ENCODE measurements around the gene POU2F1. TPM values are rescaled to one million over a fixed set of nuclear protein-coding genes. Genes with fewer than 3 reads are reported as not detected.

Gene POU2F1
- total RNA-seq, 2 donors from 2014 or later = 6.2 to 13.5 TPM

GRCh38 chr1:167425482-167425881, 204.8 kb downstream of the POU2F1 start:
- ATAC-seq (no peak), DNase-seq (no peak)
- WGBS, 2 donors = 92 to 99% methylated on average over 7 of the region's 7 CpGs
- H3K27ac ChIP-seq = no peak overlapping the region
- intact Hi-C loops (cut with DNase I) = no loop called here
- H3K9me3 ChIP-seq = no peaks in the 10 kb centered on the region
- no peaks in the 10 kb centered on the region for H3K27me3 ChIP-seq
- no peak overlapping the region for H3K4me3 ChIP-seq
- TF ChIP-seq CTCF (IDR thresholded peaks at IDR 0.05) = no peak
- TF ChIP-seq POLR2A (IDR thresholded peaks at IDR 0.05) = no peak
- H3K4me1 ChIP-seq = no peaks in the 10 kb centered on the region
- H3K36me3 ChIP-seq (replicated peaks in 1 of 2; ENCODE audit: insufficient read depth in 1 of 2, low read depth in 2 of 2) = no peaks in the 10 kb centered on the region

DNA sequence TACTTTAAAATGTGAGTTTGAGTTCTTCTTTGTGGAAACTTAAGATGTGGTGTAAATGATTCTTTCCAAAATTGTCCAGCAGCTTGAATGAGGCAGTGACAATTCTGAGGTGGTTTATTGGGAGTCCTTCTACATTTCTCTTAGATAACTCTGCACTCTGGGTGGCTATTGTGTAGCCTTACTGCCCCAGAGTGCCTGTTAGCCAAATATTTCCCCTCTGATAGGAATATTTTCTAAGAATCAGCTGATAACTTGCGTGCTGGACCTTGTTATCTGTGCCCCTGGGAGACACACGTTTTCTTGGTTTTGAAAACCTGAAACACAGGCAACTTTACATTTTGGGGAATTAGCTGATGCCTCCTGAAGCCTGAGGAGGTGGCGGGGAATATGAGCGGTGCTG, 206.0 kb downstream of the POU2F1 start:
- H3K9me3 ChIP-seq = no peaks in the 10 kb centered on the region
- no peaks in the 10 kb centered on the region for H3K27me3 ChIP-seq
- 65 to 85% methylated on average over 4 of the region's 4 CpGs for WGBS, 2 donors
- H3K4me3 ChIP-seq = no peak overlapping the region
- no peak overlapping the region for H3K27ac ChIP-seq
- H3K4me1 ChIP-seq = no peaks in the 10 kb centered on the region
- no peak for TF ChIP-seq POLR2A (IDR thresholded peaks at IDR 0.05)
- no peaks in the 10 kb centered on the region for H3K36me3 ChIP-seq (replicated peaks in 1 of 2; ENCODE audit: insufficient read depth in 1 of 2, low read depth in 2 of 2)
- intact Hi-C loops (cut with DNase I) = no loop called here
- ATAC-seq (no peak), DNase-seq (no peak)

GRCh38 chr1:167427848-167428247, 207.2 kb downstream of the POU2F1 start:
- Histone ChIP-seq H3K27ac (no peak overlapping the region), H3K4me1 (no peaks in the 10 kb centered on the region), H3K36me3 (replicated peaks in 1 of 2; ENCODE audit: insufficient read depth in 1 of 2, low read depth in 2 of 2) (no peaks in the 10 kb centered on the region), H3K4me3 (no peak overlapping the region), H3K9me3 (no peaks in the 10 kb centered on the region), H3K27me3 (no peaks in the 10 kb centered on the region)
- no peak for ATAC-seq
- no peak for DNase-seq
- intact Hi-C loops (cut with DNase I) = no loop called here
- 80 to 98% methylated on average over 5 of the region's 5 CpGs for WGBS, 2 donors
- TF ChIP-seq CTCF (IDR thresholded peaks at IDR 0.05) (no peak), POLR2A (IDR thresholded peaks at IDR 0.05) (no peak)

DNA sequence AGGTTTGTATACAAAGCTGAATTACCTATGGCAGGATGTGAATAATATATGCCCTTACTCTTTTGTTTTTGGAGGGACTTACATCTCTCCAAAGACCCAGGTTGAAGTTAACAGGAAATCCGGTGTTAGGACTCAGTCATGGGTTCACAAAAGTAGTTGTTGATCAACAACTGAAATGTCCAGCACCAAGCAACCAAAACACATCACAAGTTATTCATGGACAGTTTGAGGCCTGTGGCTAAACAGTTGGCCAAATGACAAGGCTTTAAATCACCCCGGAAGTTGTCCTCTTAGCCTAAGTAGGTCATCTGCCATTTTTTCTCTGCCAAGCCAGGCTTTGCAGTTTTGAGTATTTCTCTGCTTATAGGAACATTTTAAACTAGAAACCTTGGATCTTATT, 207.7 kb downstream of the POU2F1 start:
- ATAC-seq = no peak
- no peaks in the 10 kb centered on the region for H3K27me3 ChIP-seq
- H3K4me1 ChIP-seq = no peaks in the 10 kb centered on the region
- WGBS, 2 donors = 59 to 72% methylated on average over 2 of the region's 2 CpGs
- no peaks in the 10 kb centered on the region for H3K9me3 ChIP-seq
- intact Hi-C loops (cut with DNase I) = no loop called here
- peak overlapping the region in 1 of 4 donors; percentile 36 for H3K27ac ChIP-seq
- no peaks in the 10 kb centered on the region for H3K36me3 ChIP-seq (replicated peaks in 1 of 2; ENCODE audit: insufficient read depth in 1 of 2, low read depth in 2 of 2)
- no peak for TF ChIP-seq CTCF (IDR thresholded peaks at IDR 0.05)
- no peak for TF ChIP-seq POLR2A (IDR thresholded peaks at IDR 0.05)
- no peak overlapping the region for H3K4me3 ChIP-seq
- DNase-seq = no peak

DNA sequence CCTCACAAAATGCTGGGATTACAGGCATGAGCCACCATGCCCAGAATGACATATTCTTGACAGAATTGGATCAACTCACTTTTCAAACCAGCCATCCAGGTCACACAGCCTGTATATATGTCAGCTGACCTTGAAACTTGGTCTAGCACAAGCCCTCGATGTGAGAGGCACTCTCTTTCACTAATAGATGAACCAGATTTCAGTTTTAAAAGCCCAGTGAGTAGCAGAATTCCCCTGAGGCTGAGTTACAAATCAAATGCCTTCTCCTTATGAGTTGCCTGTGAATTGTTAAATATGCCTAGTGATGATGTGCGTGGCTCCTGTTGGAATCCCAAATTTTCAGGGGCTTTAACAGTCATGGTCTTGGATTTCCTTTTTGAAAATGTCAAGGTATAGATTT, 208.9 kb downstream of the POU2F1 start:
- Histone ChIP-seq H3K4me3 (no peak overlapping the region), H3K27ac (no peak overlapping the region), H3K27me3 (no peaks in the 10 kb centered on the region), H3K36me3 (replicated peaks in 1 of 2; ENCODE audit: insufficient read depth in 1 of 2, low read depth in 2 of 2) (no peaks in the 10 kb centered on the region), H3K9me3 (no peaks in the 10 kb centered on the region), H3K4me1 (no peaks in the 10 kb centered on the region)
- DNase-seq (no peak), ATAC-seq (no peak)
- TF ChIP-seq POLR2A (IDR thresholded peaks at IDR 0.05) (no peak), CTCF (IDR thresholded peaks at IDR 0.05) (no peak)
- 46 to 58% methylated on average over 2 of the region's 2 CpGs for WGBS, 2 donors
- intact Hi-C loops (cut with DNase I) = no loop called here

Measured in body of pancreas (tissue), 4 donors.